OCI-LY3 (cell line): Measurements from ENCODE around the gene CDH8.

ENCODE experiments used
- EZH2phosphoT487 ChIP-seq: fragments of 200-600 bp; shearing (Covaris generic); IDR thresholded peaks from 2 replicates; pipeline ENCODE4 v1.6.1; 2018; ENCODE audit warnings: antibody characterized with exemption, mixed run types, low read depth
- TF ChIP-seq, protein P1 (sequence below): fragments of 200-600, 300-600 bp; sonication (generic); IDR thresholded peaks from 2 replicates; pipeline ENCODE4 v1.5.1; 2014; ENCODE audit warnings: antibody characterized with exemption, low read length, low read depth

DNA sequence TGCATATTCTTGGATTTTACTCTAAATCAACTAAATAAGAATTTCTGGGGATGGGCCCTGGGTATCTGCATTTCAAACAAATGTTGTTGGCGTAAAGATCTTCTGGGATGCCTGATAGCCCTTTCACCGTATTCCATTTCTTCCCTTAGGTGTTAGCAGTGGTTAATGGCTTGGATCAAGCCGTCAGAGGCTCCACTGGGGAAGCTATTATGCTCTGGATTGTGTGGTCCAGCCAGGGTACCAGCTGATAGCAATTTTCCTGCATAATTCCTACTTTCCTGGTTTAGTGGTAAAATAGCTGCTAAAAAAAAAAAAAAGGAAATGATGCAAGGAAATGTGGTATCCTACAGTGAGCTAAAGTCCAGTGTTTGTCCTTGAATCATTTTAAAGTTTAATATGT lies 365.1 kb downstream of the CDH8 start:
- TF ChIP-seq, protein P1, sequence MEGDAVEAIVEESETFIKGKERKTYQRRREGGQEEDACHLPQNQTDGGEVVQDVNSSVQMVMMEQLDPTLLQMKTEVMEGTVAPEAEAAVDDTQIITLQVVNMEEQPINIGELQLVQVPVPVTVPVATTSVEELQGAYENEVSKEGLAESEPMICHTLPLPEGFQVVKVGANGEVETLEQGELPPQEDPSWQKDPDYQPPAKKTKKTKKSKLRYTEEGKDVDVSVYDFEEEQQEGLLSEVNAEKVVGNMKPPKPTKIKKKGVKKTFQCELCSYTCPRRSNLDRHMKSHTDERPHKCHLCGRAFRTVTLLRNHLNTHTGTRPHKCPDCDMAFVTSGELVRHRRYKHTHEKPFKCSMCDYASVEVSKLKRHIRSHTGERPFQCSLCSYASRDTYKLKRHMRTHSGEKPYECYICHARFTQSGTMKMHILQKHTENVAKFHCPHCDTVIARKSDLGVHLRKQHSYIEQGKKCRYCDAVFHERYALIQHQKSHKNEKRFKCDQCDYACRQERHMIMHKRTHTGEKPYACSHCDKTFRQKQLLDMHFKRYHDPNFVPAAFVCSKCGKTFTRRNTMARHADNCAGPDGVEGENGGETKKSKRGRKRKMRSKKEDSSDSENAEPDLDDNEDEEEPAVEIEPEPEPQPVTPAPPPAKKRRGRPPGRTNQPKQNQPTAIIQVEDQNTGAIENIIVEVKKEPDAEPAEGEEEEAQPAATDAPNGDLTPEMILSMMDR: no peak
- no peak for TF ChIP-seq EZH2phosphoT487
